Ovary (tissue), 9 donors: ENCODE measurements around the gene ATP7A. TPM values are rescaled to one million over a fixed set of nuclear protein-coding genes. Genes with fewer than 3 reads are reported as not detected.

Source experiments
- DNase-seq, 5 donors: peaks; one replicate each; pipeline ENCODE4 v3.0.0-alpha.2; 2019 to 2020
- H3K27ac ChIP-seq, 2 donors: fragments of 200-600 bp; one replicate each; pipeline versions ENCODE4 v1.5.1 to v1.8.0; 2019 to 2022
- H3K27me3 ChIP-seq: fragments of 200-600 bp; one replicate; pipeline ENCODE4 v1.8.0; 2022
- H3K36me3 ChIP-seq: fragments of 200-600 bp; sonication (generic); one replicate; pipeline ENCODE4 v1.5.1; 2019
- H3K4me1 ChIP-seq: one replicate; pipeline ENCODE4 v1.8.1; 2013; ENCODE audit warnings: mild to moderate bottlenecking, moderate library complexity; ENCODE audit not compliant: insufficient read depth
- H3K4me3 ChIP-seq: fragments of 200-600 bp; sonication (generic); one replicate; pipeline ENCODE4 v1.5.1; 2017
- H3K9me3 ChIP-seq, 2 donors: fragments of 200-600 bp in 1 of 2; sonication (generic) in 1 of 2; one replicate each; pipeline versions ENCODE4 v1.5.1 to v1.8.1; 2013 to 2019; ENCODE audit warnings: mild to moderate bottlenecking in 1 of 2, moderate library complexity in 1 of 2
- EP300 ChIP-seq: sonication (generic); formaldehyde crosslinking; IDR thresholded peaks from one replicate; pipeline ENCODE4 v1.6.1; 2017; ENCODE audit warnings: antibody characterized with exemption
- POLR2A ChIP-seq: fragments of 450-650 bp; IDR thresholded peaks from one replicate; pipeline ENCODE4 v1.6.1; 2017; ENCODE audit warnings: antibody characterized with exemption, mild to moderate bottlenecking, moderate library complexity
- WGBS, 3 donors: extraction: QIAGEN DNeasy Blood & Tissue Kit in 1 of 3; methylation state at CpG; one replicate each; pipeline versions ENCODE4 v1.1.5 to v1.1.7; 2013 to 2017; 5-methylcytosine and 5-hydroxymethylcytosine counted together
- intact Hi-C, 4 donors: fragments of 100-400 bp; cut with DNase I; formaldehyde crosslinking; loops; one replicate each; pipeline versions ENCODE4 v1.11.0 to v1.15.1; 2022 to 2023
- polyA plus RNA-seq, 2 donors: library from polyadenylated mRNA; stranded (reverse); fragments of 200-250 nt in 1 of 2; fragments of 350-450 nt in 1 of 2; fragmentation: Illumina TruSeq in 1 of 2; extraction: RNeasy Lipid Tissue Mini Kit (QIAGEN cat#74804) in 1 of 2; gene quantifications; one replicate each; pipeline ENCODE4 v1.2.3, GENCODE V29; 2013 to 2014
- total RNA-seq, 7 donors: library from RNA; depleted of rRNA in 2 of 7; stranded (reverse); fragments of >200 nt in 2 of 7; fragmentation: NEBNext Ultra II Directional in 3 of 7; extraction: Animal tissue kit (Norgen Biotek cat#: 25700) in 3 of 7; gene quantifications; one replicate each; pipeline versions ENCODE4 v1.1.0 to v1.2.4, GENCODE V29; 2016 to 2023
- TF ChIP-seq, protein P1 (sequence below), 3 donors: fragments of 450-650 bp in 2 of 3; fragments of 200-600 bp in 1 of 3; IDR thresholded peaks; one replicate each; pipeline versions ENCODE4 v1.5.1 to v1.8.0; 2016 to 2022; ENCODE audit warnings: antibody characterized with exemption in 3 of 3, mild to moderate bottlenecking in 1 of 3
- donor health status: DM: no; HTN: no; CAD: no; lungs with moderate emphysema.
- donor health status: DM: no; HTN: no; CAD: no.
- donor health status: Bipolar disorder and iron deficiency.
- donor health status: DM: yes; HTN: yes; CAD: no.
- donor health status: DM: no; HTN: no; CAD: no.
- donor health status: DM: yes; HTN: yes; CAD: no.

Gene ATP7A
- total and polyA plus RNA-seq, 9 donors: 2.3 to 11.2 (median 10.2) TPM

DNA sequence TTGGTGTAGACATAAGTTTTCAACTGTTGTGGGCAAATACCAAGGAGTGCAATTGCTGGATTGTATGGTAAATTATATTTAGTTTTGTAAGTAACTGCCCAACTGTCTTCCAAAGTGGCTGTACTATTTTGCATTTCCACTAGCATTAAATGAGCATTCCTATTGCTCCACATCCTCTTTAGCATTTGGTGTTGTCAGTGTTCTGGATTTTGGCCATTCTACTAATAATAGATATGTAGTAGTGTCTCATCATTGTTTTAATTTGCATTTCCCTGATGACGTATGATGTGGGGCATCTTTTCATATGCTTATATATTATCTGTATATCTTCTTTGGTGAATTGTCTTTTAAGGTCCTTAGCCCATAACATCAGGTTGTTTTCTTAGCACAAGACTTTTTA is 41.7 kb downstream of the ATP7A start:
- no peaks in the 10 kb centered on the region for H3K4me1 ChIP-seq
- TF ChIP-seq POLR2A (no peak), EP300 (no peak)
- TF ChIP-seq, protein P1, sequence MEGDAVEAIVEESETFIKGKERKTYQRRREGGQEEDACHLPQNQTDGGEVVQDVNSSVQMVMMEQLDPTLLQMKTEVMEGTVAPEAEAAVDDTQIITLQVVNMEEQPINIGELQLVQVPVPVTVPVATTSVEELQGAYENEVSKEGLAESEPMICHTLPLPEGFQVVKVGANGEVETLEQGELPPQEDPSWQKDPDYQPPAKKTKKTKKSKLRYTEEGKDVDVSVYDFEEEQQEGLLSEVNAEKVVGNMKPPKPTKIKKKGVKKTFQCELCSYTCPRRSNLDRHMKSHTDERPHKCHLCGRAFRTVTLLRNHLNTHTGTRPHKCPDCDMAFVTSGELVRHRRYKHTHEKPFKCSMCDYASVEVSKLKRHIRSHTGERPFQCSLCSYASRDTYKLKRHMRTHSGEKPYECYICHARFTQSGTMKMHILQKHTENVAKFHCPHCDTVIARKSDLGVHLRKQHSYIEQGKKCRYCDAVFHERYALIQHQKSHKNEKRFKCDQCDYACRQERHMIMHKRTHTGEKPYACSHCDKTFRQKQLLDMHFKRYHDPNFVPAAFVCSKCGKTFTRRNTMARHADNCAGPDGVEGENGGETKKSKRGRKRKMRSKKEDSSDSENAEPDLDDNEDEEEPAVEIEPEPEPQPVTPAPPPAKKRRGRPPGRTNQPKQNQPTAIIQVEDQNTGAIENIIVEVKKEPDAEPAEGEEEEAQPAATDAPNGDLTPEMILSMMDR (IDR thresholded peaks at IDR 0.05): no peak
- no peaks in the 10 kb centered on the region for H3K9me3 ChIP-seq
- intact Hi-C loops: no loop called here
- no peak for DNase-seq
- H3K27me3 ChIP-seq: no peaks in the 10 kb centered on the region
- H3K4me3 ChIP-seq: no peak overlapping the region
- no peak overlapping the region for H3K27ac ChIP-seq
- WGBS, 3 donors: 61 to 73% (median 64%) methylated on average over 1 of the region's 1 CpG
- no peaks in the 10 kb centered on the region for H3K36me3 ChIP-seq

DNA sequence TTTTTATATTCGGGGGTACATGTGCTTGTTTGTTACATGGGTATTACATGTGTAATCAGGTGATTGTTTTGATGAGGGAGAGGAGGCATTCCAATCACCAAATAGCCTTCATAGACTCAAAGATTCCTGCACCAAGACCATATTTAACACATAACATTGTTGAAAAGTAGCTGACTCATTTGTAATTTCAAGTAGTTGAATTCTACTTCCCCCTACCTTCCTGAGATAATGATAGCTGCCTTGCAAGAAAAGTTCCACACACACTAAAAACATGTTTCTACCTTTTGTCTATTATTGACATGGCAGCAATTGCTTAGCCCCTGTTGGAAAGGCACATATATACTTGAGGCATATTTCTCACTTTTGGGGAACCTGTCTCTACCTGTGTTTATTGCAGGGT is 42.8 kb downstream of the ATP7A start:
- Histone ChIP-seq H3K27ac (no peak overlapping the region), H3K4me3 (no peak overlapping the region)

DNA sequence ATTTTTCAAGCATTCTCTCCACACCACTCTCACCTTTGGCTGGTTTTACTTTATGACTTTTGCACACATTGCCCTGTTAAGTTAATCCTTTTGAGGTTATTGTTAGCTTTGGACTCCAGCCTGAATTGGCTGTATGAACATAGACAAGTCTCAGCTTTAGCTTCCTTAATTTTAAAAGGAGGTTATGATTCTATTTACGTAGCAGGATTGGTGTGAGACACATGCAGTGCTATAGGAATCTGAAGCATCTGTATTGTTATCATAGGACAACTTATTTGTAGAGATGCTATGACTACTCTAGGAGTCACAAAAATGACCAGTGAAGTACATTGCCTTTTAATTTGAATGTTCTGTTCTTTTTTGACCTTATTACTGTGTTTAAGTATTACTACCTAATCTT is 43.2 kb downstream of the ATP7A start:
- WGBS, 3 donors: 50 to 67% (median 56%) methylated on average over 1 of the region's 1 CpG
- H3K4me3 ChIP-seq: no peak overlapping the region
- no peaks in the 10 kb centered on the region for H3K36me3 ChIP-seq
- no peaks in the 10 kb centered on the region for H3K27me3 ChIP-seq
- no peaks in the 10 kb centered on the region for H3K9me3 ChIP-seq
- intact Hi-C loops: no loop called here
- H3K27ac ChIP-seq: no peak overlapping the region
- DNase-seq: no peak
- H3K4me1 ChIP-seq: no peaks in the 10 kb centered on the region
- TF ChIP-seq EP300 (no peak), POLR2A (no peak)
- TF ChIP-seq, protein P1 (IDR thresholded peaks at IDR 0.05): no peak

More for the DNA sequence above, 42.8 kb downstream of the ATP7A start:
- TF ChIP-seq EP300 (no peak), POLR2A (no peak)
- TF ChIP-seq, protein P1 (IDR thresholded peaks at IDR 0.05): no peak
- intact Hi-C loops: no loop called here
- H3K9me3 ChIP-seq: no peaks in the 10 kb centered on the region
- no peaks in the 10 kb centered on the region for H3K36me3 ChIP-seq
- no peaks in the 10 kb centered on the region for H3K27me3 ChIP-seq
- WGBS, 3 donors: 39 to 59% (median 57%) methylated on average over 1 of the region's 1 CpG
- no peak for DNase-seq
- H3K4me1 ChIP-seq: no peaks in the 10 kb centered on the region

DNA sequence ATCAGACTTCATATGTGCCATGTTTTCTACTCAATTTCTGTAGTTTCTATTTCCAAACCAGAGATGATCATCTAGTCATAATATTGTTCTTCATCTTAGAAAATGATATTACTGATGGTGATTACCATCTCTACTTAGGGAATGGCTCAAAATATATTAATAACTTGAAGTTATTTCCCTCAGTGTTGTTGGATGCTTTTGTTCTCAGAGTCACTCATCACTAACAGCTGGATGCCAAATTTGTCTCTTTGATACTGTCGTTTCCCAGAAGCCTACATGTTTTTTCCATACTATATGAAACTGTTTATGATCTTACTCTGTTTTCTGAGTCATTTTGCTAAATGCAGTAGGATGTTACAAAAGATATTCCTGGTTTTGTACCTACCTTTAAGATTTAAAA is 50.1 kb downstream of the ATP7A start:
- TF ChIP-seq POLR2A (no peak), EP300 (no peak)
- TF ChIP-seq, protein P1 (IDR thresholded peaks at IDR 0.05): no peak
- 34 to 47% (median 42%) methylated on average over 1 of the region's 1 CpG for WGBS, 3 donors
- intact Hi-C loops: no loop called here
- Histone ChIP-seq H3K36me3 (no peaks in the 10 kb centered on the region), H3K27ac (no peak overlapping the region), H3K4me1 (no peaks in the 10 kb centered on the region), H3K9me3 (no peaks in the 10 kb centered on the region), H3K4me3 (no peak overlapping the region), H3K27me3 (no peaks in the 10 kb centered on the region)
- DNase-seq: no peak
